GM21825 (cell line): ENCODE measurements around the gene BLVRA.
"Not testable (repeated sequence)": the region's sequence is repeated elsewhere in the genome, so short reads cannot be mapped to it uniquely, and the experiment has no call there.

Source experiments
- ATAC-seq: cut with Tn5 transposase; IDR thresholded peaks from one replicate; pipeline ENCODE4 v1.9.1; 2021; ENCODE audit warnings: mild to moderate bottlenecking, moderate library complexity; ENCODE audit not compliant: unreplicated experiment

The BLVRA gene

DNA sequence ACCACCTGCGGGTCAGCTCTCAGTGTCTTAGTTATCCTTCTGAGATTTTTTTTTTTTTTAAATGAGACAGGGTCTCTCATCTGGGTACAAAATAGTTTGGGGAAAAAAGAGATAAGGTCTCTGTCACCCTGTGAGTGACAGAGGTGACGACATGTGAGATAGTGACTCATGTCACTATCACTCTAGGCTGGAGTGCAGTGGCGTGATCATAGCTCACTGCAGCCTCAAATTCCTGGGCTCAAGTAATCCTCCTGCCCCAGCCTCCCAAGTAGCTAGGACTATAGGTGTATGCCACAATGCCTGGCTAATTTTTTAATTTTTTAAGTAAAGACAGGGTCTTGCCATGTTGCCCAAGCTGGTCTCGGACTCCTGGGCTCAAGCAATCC lies 10.4 kb downstream of the BLVRA start:
- ATAC-seq: no peak

GRCh38 chr7:43769281-43769680 lies 10.8 kb downstream of the BLVRA start:
- no peak for ATAC-seq

DNA sequence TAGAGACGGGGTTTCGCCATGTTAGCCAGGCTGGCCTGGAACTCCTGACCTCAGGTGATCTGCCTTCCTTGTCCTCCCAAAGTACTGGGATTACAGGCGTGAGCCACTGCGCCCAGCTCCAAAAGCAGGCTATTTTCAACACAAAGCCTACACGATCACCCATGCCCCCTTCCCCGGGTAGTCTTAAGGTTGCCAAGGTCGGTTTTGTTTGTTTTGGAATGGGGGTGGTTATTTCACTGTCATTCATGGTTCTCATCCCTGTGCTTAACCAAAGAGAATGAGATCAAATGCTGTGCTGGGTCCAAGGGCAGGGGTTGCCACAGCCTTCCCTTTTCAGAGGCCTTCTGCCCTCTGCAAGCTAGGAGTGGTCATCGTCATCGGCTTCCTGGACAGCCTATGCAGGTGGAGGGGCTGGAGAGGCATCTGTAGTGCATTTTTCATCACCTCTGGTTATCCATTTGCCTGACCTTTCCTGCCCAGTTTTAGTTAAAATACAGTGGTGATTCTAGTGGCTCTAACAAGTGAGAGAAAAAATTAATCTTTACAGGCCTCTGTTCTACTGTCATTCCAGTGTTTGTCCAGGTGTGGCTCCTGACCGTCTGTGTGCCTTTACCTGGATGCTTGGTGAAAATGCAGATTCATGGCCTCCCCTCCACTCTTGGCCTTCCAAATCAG lies 11.4 kb downstream of the BLVRA start:
- no peak for ATAC-seq

DNA sequence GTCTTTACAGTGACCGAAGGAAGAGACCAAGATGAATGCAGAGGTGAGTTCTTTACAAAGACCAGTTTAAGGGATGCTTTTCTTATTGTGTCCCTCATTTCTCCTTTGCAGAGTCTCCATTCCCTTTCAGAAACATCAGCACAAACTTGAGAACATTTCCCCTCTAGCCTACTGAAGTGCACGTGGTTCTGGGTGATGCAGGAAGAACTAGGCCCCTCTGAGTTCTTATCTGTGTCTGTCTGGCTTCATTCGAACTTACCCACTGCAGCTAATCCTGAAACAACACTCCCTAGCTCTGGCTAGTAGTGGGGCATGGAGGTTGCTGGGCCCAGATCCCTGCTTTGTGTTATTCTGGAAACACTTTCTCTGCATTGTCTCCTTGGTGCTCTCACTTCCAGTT lies 12.6 kb downstream of the BLVRA start:
- no peak for ATAC-seq

- no peak for ATAC-seq
Measured at GRCh38 chr7:43771573-43771972, 13.1 kb downstream of the BLVRA start.

GRCh38 chr7:43773268-43773667 lies 14.8 kb downstream of the BLVRA start:
- ATAC-seq: not testable (repeated sequence)

GRCh38 chr7:43775255-43775654 lies 16.8 kb downstream of the BLVRA start:
- not testable (repeated sequence) for ATAC-seq

GRCh38 chr7:43778293-43779044 lies 20.0 kb downstream of the BLVRA start:
- ATAC-seq: not testable (repeated sequence)

GRCh38 chr7:43779045-43779812 lies 20.7 kb downstream of the BLVRA start:
- ATAC-seq: no peak

GRCh38 chr7:43781726-43782607 lies 23.5 kb downstream of the BLVRA start:
- no peak for ATAC-seq

- ATAC-seq: no peak
Measured at GRCh38 chr7:43782768-43783555, 24.5 kb downstream of the BLVRA start.

DNA sequence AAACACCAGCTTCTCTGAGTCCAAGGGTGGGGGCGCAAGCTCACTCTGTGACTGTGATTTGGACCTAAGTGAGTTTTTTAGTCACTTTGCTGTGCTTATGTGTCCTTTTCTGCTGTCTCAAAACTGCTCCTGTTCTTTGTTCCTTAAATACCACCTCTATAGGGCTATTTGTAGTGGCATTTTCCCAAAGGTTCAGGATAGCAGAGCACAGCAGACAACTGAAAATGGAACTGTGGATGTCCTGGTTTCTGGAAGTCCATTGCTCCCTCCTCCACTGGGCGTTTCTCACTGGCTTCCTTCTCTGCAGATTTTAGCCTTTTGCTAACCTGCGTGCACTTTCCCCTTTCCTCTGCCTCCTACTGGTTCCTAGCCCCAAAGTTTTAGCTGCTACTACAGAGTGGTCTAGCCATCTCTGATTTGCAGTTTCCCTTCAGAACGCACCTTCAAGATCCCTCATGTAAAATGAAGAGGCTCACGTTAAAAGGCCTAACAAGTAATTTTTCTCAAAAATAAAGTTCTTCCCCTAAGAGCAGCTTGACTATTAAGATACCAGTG lies 25.6 kb downstream of the BLVRA start:
- ATAC-seq: no peak

DNA sequence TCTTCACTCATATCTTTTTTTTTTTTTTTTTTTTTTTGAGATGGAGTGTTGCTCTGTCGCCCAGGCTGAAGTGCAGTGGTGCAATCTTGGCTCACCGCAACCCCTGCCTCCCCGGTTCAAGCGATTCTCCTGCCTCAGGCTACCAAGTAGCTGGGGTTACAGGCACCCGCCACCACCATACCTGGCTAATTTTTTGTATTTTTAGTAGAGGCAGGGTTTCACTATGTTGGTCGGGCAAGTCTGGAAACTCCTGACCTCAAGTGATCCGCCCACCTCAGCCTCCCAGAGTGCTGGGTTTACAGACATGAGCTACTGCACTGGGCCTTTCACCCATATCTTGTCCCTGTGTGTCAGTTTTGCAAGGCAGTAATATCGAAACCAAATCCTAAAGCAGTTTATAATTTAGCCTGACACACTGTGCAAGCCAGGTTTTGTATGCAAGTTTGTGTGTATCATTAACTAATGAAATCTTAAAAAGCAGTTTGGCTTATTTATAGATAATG lies 26.2 kb downstream of the BLVRA start:
- ATAC-seq: peak; percentile 94

DNA sequence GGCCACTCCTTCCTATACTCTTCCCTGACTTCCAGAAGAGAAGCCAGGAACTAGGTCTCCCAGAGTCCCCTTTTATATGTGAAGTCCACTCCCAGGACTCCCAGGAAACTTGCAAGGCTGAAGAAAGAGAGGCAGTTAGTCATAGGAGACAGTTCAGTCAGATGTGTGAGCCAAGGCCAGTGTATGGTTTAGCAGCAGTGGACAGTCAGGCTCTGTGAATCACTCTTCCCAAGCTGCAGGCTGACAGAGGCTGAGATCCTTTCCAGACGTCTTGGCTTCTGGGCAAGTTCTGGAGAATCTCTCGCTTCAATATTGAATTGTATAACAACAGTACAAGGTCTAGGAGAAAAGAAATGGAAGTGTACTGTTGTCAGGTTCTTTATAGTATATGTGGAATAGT lies 26.9 kb downstream of the BLVRA start:
- no peak for ATAC-seq

DNA sequence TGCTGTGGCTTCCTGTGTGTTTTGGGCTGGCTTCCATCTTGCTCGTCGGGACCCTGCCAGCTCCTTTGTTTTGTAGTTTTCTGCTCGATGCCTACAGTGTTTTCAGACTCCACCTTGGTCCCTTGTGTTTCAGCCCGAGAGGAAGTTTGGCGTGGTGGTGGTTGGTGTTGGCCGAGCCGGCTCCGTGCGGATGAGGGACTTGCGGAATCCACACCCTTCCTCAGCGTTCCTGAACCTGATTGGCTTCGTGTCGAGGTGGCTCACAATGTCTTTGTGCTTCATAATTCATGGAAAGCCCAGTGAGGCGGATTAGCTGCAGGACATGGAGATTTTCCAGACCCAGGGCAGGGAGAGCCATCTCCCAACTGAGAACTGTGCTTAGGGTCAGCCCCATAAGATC lies 29.3 kb downstream of the BLVRA start:
- no peak for ATAC-seq

- ATAC-seq: no peak
Measured at GRCh38 chr7:43790006-43790405, 31.5 kb downstream of the BLVRA start.

DNA sequence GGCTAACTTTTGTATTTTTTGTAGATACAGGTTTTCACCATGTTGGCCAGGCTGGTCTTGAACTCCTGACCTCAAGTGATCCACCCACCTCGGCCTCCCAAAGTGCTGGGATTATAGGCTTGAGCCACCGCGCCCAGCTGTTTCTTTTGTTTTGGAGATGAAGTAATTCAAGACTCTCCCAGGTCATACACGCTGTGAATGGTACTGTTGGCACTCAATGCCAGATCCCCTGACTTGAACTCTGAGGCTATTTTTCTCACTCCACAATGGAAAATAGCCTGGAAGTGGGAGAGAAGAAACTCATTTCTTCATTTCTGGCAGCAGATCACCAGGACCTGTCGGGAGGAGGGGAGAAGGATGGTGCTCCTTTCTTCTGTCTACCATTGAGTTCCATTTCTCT lies 32.4 kb downstream of the BLVRA start:
- ATAC-seq: no peak

GRCh38 chr7:43791665-43792064 lies 33.2 kb downstream of the BLVRA start:
- ATAC-seq: no peak

- no peak for ATAC-seq
Measured at GRCh38 chr7:43792471-43793150, 34.1 kb downstream of the BLVRA start.
